ENCODE data around the gene SFRP2.

SFRP2 gene

GRCh38 chr4:153785910-153786721 lies 2.8 kb downstream of the SFRP2 start:
- Histone ChIP-seq H3K4me3 (peak overlapping the region; percentile 14), H3K27ac (no peak overlapping the region)
- no peak for DNase-seq (ENCODE audit: low spot score)
- no peak for TF ChIP-seq CTCF (IDR thresholded peaks at IDR 0.05)

- Histone ChIP-seq H3K27ac (no peak overlapping the region), H3K4me3 (no peak overlapping the region)
- no peak for TF ChIP-seq CTCF (IDR thresholded peaks at IDR 0.05)
- DNase-seq (ENCODE audit: low spot score), result no peak
These were observed 4.7 kb downstream of the SFRP2 start for GRCh38 chr4:153784166-153784699.

GRCh38 chr4:153782581-153782980 lies 6.3 kb downstream of the SFRP2 start:
- no peak for TF ChIP-seq CTCF (IDR thresholded peaks at IDR 0.05)
- Histone ChIP-seq H3K4me3 (no peak overlapping the region), H3K27ac (no peak overlapping the region)
- DNase-seq (ENCODE audit: low spot score), result no peak

- H3K4me3 ChIP-seq, result no peak overlapping the region
- no peak for DNase-seq (ENCODE audit: low spot score)
- TF ChIP-seq CTCF (IDR thresholded peaks at IDR 0.05), result no peak
- no peak overlapping the region for H3K27ac ChIP-seq
These were observed 7.0 kb downstream of the SFRP2 start for GRCh38 chr4:153781717-153782416.

GRCh38 chr4:153781280-153781679 lies 7.6 kb downstream of the SFRP2 start:
- no peak for DNase-seq (ENCODE audit: low spot score)
- TF ChIP-seq CTCF (IDR thresholded peaks at IDR 0.05), result no peak
- H3K27ac ChIP-seq, result no peak overlapping the region
- H3K4me3 ChIP-seq, result no peak overlapping the region

GRCh38 chr4:153780876-153781275 lies 8.0 kb downstream of the SFRP2 start:
- no peak overlapping the region for H3K27ac ChIP-seq
- no peak overlapping the region for H3K4me3 ChIP-seq
- TF ChIP-seq CTCF (IDR thresholded peaks at IDR 0.05), result no peak
- DNase-seq (ENCODE audit: low spot score), result no peak

Measured in coronary artery (tissue), 2 donors.